ENCODE results near the gene XIST.
"Not testable (repeated sequence)": the region's sequence is repeated elsewhere in the genome, so short reads cannot be mapped to it uniquely, and the experiment has no call there.

The XIST gene

GRCh38 chrX:73799888-73800287 is 52.6 kb downstream of the XIST start:
- DNase-seq (ENCODE audit: low spot score): no peak

GRCh38 chrX:73792511-73792910 is 60.0 kb downstream of the XIST start:
- not testable (repeated sequence) for DNase-seq (ENCODE audit: low spot score)

DNA sequence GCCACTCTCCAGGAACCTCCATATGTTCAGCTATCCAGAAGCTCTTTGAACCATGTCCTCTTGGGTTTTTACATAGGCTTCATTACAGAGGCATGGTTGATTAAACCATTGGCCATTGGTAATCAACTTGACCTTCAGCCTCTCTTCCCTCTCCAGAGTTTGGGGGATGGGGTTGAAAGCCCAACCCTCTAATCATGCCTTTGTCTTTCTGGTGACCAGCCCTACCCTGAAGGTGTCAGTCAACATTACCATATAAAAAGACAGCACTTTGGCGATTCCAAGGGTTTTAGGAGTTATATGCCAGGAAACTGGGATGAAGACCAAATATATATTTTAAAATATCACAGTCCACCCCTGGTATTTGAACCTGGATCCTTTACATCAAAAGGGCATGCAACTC is 67.0 kb downstream of the XIST start:
- DNase-seq (ENCODE audit: low spot score): no peak
